ENCODE measurements around the gene DCN. TPM values are rescaled to one million over a fixed set of nuclear protein-coding genes. Genes with fewer than 3 reads are reported as not detected.

DCN gene
- total and polyA plus RNA-seq, 2 experiments from 2014 or later: 0.92 to 5.0 TPM

GRCh38 chr12:91222746-91223145 lies 40.1 kb upstream of the DCN start:
- Histone ChIP-seq H3K36me3 (no peaks in the 10 kb centered on the region), H3K27me3 (no peaks in the 10 kb centered on the region), H3K27ac (no peak overlapping the region), H3K4me3 (no peak overlapping the region), H3K4me1 (ENCODE audit: low read depth) (no peaks in the 10 kb centered on the region), H3K9me3 (ENCODE audit: low read depth) (no peaks in the 10 kb centered on the region)
- TF ChIP-seq, protein P1, sequence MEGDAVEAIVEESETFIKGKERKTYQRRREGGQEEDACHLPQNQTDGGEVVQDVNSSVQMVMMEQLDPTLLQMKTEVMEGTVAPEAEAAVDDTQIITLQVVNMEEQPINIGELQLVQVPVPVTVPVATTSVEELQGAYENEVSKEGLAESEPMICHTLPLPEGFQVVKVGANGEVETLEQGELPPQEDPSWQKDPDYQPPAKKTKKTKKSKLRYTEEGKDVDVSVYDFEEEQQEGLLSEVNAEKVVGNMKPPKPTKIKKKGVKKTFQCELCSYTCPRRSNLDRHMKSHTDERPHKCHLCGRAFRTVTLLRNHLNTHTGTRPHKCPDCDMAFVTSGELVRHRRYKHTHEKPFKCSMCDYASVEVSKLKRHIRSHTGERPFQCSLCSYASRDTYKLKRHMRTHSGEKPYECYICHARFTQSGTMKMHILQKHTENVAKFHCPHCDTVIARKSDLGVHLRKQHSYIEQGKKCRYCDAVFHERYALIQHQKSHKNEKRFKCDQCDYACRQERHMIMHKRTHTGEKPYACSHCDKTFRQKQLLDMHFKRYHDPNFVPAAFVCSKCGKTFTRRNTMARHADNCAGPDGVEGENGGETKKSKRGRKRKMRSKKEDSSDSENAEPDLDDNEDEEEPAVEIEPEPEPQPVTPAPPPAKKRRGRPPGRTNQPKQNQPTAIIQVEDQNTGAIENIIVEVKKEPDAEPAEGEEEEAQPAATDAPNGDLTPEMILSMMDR (IDR thresholded peaks at IDR 0.05; ENCODE audit: low read depth, low read length): no peak
- peak in 1 of 2 donors; percentile 65 for DNase-seq (ENCODE audit: low read depth in 1 of 2, low spot score in 1 of 2)

- TF ChIP-seq, protein P1 (IDR thresholded peaks at IDR 0.05; ENCODE audit: low read depth, low read length): no peak
Measured at GRCh38 chr12:91219919-91220318, 37.3 kb upstream of the DCN start.

DNA sequence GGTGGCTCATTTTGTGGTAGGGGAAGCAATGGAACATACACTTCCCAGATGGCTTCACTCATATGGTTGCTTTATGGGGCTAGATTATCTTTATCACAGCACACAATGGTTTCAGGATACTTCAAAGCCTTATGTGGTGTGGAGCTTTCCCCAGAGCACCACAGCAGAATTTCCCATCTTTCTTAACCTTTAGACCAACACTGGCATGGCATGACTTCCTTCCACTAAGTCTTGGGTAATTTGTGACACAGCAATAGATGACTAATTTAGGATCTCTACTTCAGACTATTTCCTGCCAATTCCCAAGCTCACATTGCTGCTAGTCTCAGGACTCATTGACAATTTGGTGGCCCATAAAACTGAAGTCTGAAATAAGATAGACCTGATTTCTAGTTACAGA lies 36.9 kb upstream of the DCN start:
- Histone ChIP-seq H3K27me3 (no peaks in the 10 kb centered on the region), H3K36me3 (no peaks in the 10 kb centered on the region), H3K4me3 (no peak overlapping the region), H3K4me1 (ENCODE audit: low read depth) (no peaks in the 10 kb centered on the region), H3K27ac (no peak overlapping the region), H3K9me3 (ENCODE audit: low read depth) (no peaks in the 10 kb centered on the region)
- peak in 1 of 2 donors; percentile 44 for DNase-seq (ENCODE audit: low read depth in 1 of 2, low spot score in 1 of 2)
- TF ChIP-seq, protein P1 (IDR thresholded peaks at IDR 0.05; ENCODE audit: low read depth, low read length): no peak

More at GRCh38 chr12:91219919-91220318, 37.3 kb upstream of the DCN start:
- DNase-seq (ENCODE audit: low read depth in 1 of 2, low spot score in 1 of 2): no peak
- Histone ChIP-seq H3K27me3 (no peaks in the 10 kb centered on the region), H3K4me1 (ENCODE audit: low read depth) (no peaks in the 10 kb centered on the region), H3K27ac (no peak overlapping the region), H3K36me3 (no peaks in the 10 kb centered on the region), H3K4me3 (no peak overlapping the region), H3K9me3 (ENCODE audit: low read depth) (no peaks in the 10 kb centered on the region)

DNA sequence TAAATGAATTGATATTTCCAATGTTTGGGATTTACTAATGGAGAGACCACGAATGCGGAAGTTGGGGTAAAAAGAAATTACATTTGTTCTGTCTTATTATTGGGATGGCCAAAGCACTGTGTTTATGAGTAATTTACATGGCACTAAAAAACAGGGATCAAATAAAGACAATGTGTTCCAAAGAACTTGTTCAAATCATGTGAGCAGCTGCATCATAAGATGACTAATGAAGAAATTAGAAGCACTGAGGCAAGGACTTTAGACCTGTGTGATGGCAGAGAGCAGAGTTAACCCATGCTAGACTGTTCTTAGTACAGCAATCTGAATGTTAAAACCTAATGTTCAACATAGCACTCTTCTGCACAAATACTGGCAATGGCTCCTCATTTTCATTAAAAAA lies 34.3 kb upstream of the DCN start:
- H3K4me3 ChIP-seq: no peak overlapping the region
- H3K36me3 ChIP-seq: no peaks in the 10 kb centered on the region
- no peaks in the 10 kb centered on the region for H3K9me3 ChIP-seq (ENCODE audit: low read depth)
- TF ChIP-seq, protein P1 (IDR thresholded peaks at IDR 0.05; ENCODE audit: low read depth, low read length): no peak
- H3K4me1 ChIP-seq (ENCODE audit: low read depth): no peaks in the 10 kb centered on the region
- H3K27ac ChIP-seq: no peak overlapping the region
- DNase-seq (ENCODE audit: low read depth in 1 of 2, low spot score in 1 of 2): no peak
- H3K27me3 ChIP-seq: no peaks in the 10 kb centered on the region

- H3K9me3 ChIP-seq (ENCODE audit: low read depth): no peaks in the 10 kb centered on the region
- TF ChIP-seq, protein P1 (IDR thresholded peaks at IDR 0.05; ENCODE audit: low read depth, low read length): no peak
- no peak overlapping the region for H3K4me3 ChIP-seq
- H3K4me1 ChIP-seq (ENCODE audit: low read depth): no peaks in the 10 kb centered on the region
- no peaks in the 10 kb centered on the region for H3K36me3 ChIP-seq
- DNase-seq (ENCODE audit: low read depth in 1 of 2, low spot score in 1 of 2): no peak
- H3K27ac ChIP-seq: no peak overlapping the region
- no peaks in the 10 kb centered on the region for H3K27me3 ChIP-seq
Measured at GRCh38 chr12:91215940-91216454, 33.4 kb upstream of the DCN start.
